Epithelial cell of proximal tubule (primary cell): Measurements from ENCODE around the gene HENMT1. TPM values are rescaled to one million over a fixed set of nuclear protein-coding genes. Genes with fewer than 3 reads are reported as not detected.

ENCODE experiments used
- DNase-seq: peaks from one replicate; pipeline ENCODE4 v3.0.0-alpha.2; 2011; ENCODE audit warnings: low read depth
- H3K4me3 ChIP-seq: 2 replicates; pipeline ENCODE4 v1.5.1; 2011; ENCODE audit warnings: low read depth, mild to moderate bottlenecking, low read length
- total RNA-seq: library from RNA; depleted of rRNA; stranded (reverse); fragments of >200 nt; gene quantifications from 2 replicates; pipeline ENCODE4 v1.2.3, GENCODE V29; 2015
- TF ChIP-seq, protein P1 (sequence below): conservative IDR thresholded peaks from 2 replicates; pipeline ENCODE4 v1.5.1; 2012; ENCODE audit warnings: low read depth, mild to moderate bottlenecking, low read length

The HENMT1 gene
- total RNA-seq, 1 donor from 2014 or later = 2.8 TPM

- no peak for DNase-seq
These were observed 3.4 kb downstream of the HENMT1 start for GRCh38 chr1:108657356-108658080.

DNA sequence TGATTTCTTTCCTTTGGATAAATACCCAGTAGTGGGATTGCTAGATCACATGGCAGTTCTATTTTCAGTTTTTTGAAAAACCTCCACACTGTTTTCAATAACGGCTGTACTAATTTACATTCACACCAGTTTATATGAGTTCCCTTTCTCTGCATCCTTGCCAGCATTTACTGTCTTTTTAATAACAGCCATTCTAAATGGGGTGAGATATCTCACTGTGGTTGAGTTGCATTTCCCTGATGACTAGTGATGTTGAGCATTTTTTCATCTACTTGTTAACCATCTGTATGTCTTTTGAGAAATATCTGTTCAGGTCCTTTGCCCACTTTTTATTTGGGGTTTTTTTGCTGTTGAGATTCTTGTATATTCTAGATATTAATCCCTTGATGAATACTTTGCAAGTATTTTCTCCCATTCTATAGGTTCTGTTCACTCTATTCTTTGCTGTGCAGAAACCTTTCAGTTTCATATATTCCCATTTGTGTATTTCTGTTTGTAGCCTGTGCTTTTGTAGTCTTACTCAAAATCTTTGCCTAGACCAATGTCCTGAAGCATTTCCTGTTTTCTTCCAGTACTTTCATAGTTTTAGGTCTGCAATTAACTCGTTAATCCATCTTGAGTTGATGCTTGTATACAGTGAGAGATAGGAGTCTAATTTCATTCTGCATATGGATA lies 7.3 kb downstream of the HENMT1 start:
- TF ChIP-seq, protein P1, sequence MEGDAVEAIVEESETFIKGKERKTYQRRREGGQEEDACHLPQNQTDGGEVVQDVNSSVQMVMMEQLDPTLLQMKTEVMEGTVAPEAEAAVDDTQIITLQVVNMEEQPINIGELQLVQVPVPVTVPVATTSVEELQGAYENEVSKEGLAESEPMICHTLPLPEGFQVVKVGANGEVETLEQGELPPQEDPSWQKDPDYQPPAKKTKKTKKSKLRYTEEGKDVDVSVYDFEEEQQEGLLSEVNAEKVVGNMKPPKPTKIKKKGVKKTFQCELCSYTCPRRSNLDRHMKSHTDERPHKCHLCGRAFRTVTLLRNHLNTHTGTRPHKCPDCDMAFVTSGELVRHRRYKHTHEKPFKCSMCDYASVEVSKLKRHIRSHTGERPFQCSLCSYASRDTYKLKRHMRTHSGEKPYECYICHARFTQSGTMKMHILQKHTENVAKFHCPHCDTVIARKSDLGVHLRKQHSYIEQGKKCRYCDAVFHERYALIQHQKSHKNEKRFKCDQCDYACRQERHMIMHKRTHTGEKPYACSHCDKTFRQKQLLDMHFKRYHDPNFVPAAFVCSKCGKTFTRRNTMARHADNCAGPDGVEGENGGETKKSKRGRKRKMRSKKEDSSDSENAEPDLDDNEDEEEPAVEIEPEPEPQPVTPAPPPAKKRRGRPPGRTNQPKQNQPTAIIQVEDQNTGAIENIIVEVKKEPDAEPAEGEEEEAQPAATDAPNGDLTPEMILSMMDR = no peak
- H3K4me3 ChIP-seq = no peak overlapping the region
- DNase-seq = no peak

More at GRCh38 chr1:108657356-108658080, 3.4 kb downstream of the HENMT1 start:
- TF ChIP-seq, protein P1 = no peak
- no peak overlapping the region for H3K4me3 ChIP-seq

- H3K4me3 ChIP-seq = no peak overlapping the region
- DNase-seq = peak; percentile 47
- TF ChIP-seq, protein P1 = no peak
These were observed 14.1 kb downstream of the HENMT1 start for GRCh38 chr1:108646648-108647269.

DNA sequence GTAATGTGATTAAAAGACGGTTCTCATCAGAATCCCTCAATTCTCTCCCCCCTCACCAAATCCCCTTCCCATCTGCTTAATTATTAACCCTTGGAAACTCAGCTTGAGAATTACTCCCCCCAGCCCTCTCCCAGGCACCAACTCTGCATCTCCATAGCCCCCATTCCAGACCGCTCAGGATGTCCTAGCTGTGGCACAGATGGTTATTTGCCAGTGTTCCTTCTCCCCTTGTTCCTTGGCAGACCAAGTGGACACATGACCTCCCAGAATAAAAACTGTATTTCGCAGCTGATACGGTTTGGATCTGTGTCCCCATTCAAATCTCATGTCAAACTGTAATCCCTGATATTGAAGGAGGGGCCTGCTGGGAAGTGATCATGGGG lies 14.6 kb downstream of the HENMT1 start:
- no peak overlapping the region for H3K4me3 ChIP-seq
- no peak for DNase-seq
- TF ChIP-seq, protein P1 = no peak

DNA sequence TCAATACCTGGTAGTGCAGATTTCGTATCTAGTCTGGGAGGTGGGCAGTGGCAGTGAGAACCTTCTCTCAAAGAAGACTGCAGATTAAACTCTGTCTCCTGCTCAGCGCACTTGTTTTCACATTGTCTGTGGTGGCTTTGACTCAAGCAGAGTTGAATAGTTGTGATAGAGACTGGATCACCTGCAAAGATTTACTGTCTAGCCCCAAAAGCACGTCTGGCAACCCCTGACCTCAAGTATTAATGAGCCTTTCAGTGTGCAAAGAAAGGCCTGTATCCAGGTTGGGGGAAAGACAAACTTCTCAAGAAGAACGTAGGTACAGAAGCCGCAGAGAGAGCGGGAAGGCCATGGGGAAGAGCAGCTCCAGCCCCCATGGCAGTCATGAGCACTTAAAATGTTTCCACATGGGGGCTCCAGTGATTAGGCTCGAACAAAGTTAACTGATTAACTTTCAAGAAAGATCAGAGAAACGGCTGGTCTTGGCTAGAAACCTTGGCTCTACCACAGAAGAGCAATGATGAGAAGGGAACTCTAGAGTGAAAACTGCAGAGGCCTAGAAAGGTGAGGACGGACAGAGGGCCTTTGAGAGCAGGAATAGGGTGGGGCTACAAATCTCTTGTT lies 15.2 kb downstream of the HENMT1 start:
- no peak for DNase-seq
- TF ChIP-seq, protein P1 = no peak
- H3K4me3 ChIP-seq = no peak overlapping the region

- no peak overlapping the region for H3K4me3 ChIP-seq
- TF ChIP-seq, protein P1 = no peak
- no peak for DNase-seq
These were observed 15.9 kb downstream of the HENMT1 start for GRCh38 chr1:108644984-108645383.
